ENCODE data around the gene TRIML2. TPM values are rescaled to one million over a fixed set of nuclear protein-coding genes. Genes with fewer than 3 reads are reported as not detected.

The TRIML2 gene
- total RNA-seq, 1 donor from 2014 or later = 13.4 TPM

DNA sequence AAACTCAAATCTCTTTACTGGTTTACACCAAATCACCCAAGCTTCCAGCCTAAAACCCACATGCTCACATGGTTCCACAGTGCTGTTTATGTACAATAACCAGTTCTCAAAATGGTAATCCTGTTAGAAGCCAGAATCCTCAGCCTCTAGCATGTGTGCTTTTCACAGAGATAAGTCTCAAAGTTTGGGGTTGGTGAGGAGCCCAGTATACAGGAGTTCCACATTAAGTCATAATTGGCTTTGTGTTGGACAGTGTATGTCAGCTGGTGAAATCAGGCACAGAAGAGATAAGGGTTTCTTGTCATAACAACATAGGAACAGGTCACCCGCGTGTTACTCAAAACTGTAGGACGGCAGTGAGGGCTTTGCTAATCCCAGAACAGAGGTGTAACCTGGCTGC, 29.7 kb upstream of the TRIML2 start, which contains the start of gene TRIML1:
Gene TRIML1, plus strand, starts transcription at position 301 of the 400 bp plus-strand sequence. CDS start 118 bp downstream, outside the sequence.
- Mint-ChIP-seq H3K4me1 (ENCODE audit: unreplicated experiment) (peaks cover 34% of the 10 kb centered on the region), H3K27ac (ENCODE audit: unreplicated experiment) (peak within 1 kb of the TSS; percentile 67), H3K4me3 (ENCODE audit: unreplicated experiment) (no peak within 1 kb of the TSS), H3K36me3 (ENCODE audit: low read depth, unreplicated experiment) (no peaks in the 10 kb centered on the region), H3K9me3 (ENCODE audit: unreplicated experiment) (no peaks in the 10 kb centered on the region), H3K27me3 (ENCODE audit: unreplicated experiment) (no peaks in the 10 kb centered on the region)
- TF ChIP-seq CTCF (IDR thresholded peaks at IDR 0.05; ENCODE audit: unreplicated experiment) = no peak
- DNase-seq (ENCODE audit: low spot score) = no peak

- no peaks in the 10 kb centered on the region for H3K27me3 Mint-ChIP-seq (ENCODE audit: unreplicated experiment)
- no peaks in the 10 kb centered on the region for H3K9me3 Mint-ChIP-seq (ENCODE audit: unreplicated experiment)
- no peaks in the 10 kb centered on the region for H3K36me3 Mint-ChIP-seq (ENCODE audit: low read depth, unreplicated experiment)
- H3K4me3 Mint-ChIP-seq (ENCODE audit: unreplicated experiment) = no peak overlapping the region
- no peak for TF ChIP-seq CTCF (IDR thresholded peaks at IDR 0.05; ENCODE audit: unreplicated experiment)
- H3K4me1 Mint-ChIP-seq (ENCODE audit: unreplicated experiment) = peaks cover 27% of the 10 kb centered on the region
- DNase-seq (ENCODE audit: low spot score) = no peak
- no peak overlapping the region for H3K27ac Mint-ChIP-seq (ENCODE audit: unreplicated experiment)
Observed at GRCh38 chr4:188138227-188138626, 28.8 kb upstream of the TRIML2 start.

DNA sequence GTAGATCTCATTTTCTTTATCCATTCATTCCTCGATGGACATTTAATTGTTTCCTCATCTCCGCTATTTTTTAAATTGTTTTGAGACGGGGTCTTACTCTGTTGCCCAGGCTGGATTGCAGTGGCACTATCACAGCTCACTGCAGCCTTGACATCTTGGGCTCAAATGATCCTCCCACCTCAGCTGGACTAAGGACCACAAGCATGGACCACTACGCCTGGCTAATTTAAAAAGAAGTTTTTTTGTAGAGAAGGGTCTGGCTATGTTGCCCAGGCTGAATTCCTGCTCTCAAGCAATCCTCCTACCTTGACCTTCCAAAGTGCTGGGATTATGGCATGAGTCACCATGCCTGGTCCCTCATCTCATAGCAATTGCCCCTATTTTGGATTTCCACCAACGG, 22.8 kb upstream of the TRIML2 start:
- no peak for DNase-seq (ENCODE audit: low spot score)
- Mint-ChIP-seq H3K9me3 (ENCODE audit: unreplicated experiment) (no peaks in the 10 kb centered on the region), H3K4me3 (ENCODE audit: unreplicated experiment) (no peak overlapping the region), H3K4me1 (ENCODE audit: unreplicated experiment) (peaks cover 2% of the 10 kb centered on the region), H3K36me3 (ENCODE audit: low read depth, unreplicated experiment) (no peaks in the 10 kb centered on the region), H3K27ac (ENCODE audit: unreplicated experiment) (no peak overlapping the region), H3K27me3 (ENCODE audit: unreplicated experiment) (peaks cover 2% of the 10 kb centered on the region)
- TF ChIP-seq CTCF (IDR thresholded peaks at IDR 0.05; ENCODE audit: unreplicated experiment) = no peak

DNA sequence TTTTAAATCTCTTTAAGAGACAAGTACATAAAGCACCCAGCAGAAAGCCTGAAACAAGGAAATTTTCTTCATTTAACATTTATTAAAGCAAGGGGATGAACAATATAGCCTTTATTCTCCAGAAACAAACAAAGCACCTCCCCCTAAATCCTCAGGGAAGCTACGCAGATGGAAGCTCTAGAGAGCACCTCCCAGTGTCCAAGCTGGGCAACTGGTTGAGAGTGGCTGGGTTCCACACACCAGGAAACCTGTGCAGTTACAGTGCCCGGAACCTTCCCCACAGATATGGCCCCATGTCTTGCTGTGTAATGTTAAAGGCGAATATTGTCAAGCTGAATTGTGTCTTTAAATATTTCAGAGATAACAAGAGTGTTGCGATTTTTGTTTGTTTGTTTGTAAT, 21.0 kb upstream of the TRIML2 start:
- H3K4me3 Mint-ChIP-seq (ENCODE audit: unreplicated experiment) = no peak overlapping the region

More for the DNA sequence above, 21.0 kb upstream of the TRIML2 start:
- no peaks in the 10 kb centered on the region for H3K4me1 Mint-ChIP-seq (ENCODE audit: unreplicated experiment)
- H3K36me3 Mint-ChIP-seq (ENCODE audit: low read depth, unreplicated experiment) = no peaks in the 10 kb centered on the region
- DNase-seq (ENCODE audit: low spot score) = no peak
- no peak overlapping the region for H3K27ac Mint-ChIP-seq (ENCODE audit: unreplicated experiment)
- H3K9me3 Mint-ChIP-seq (ENCODE audit: unreplicated experiment) = no peaks in the 10 kb centered on the region
- TF ChIP-seq CTCF (IDR thresholded peaks at IDR 0.05; ENCODE audit: unreplicated experiment) = no peak
- peaks cover 2% of the 10 kb centered on the region for H3K27me3 Mint-ChIP-seq (ENCODE audit: unreplicated experiment)
